ENCODE measurements around the gene IL10RB.

DNA sequence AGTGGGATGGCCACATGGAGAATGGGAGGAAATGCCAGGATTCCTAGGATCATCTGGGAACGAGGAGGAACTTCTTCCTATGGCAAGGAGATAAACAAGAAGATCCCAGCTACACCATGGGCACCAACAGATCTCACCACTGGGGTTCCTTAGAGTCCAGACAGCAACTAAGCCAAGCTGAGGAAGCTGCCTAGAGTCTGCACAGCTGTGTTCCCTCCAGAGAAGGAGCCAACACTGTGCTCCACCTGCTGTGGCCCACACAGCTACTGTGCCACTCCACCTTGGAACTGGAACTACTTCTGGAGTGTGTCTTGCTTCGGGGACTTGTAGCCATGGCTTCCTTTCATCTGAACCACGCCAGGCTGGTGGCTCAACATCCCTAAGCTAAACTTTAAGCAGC is 64.6 kb downstream of the IL10RB start:
- TF ChIP-seq, protein P1, sequence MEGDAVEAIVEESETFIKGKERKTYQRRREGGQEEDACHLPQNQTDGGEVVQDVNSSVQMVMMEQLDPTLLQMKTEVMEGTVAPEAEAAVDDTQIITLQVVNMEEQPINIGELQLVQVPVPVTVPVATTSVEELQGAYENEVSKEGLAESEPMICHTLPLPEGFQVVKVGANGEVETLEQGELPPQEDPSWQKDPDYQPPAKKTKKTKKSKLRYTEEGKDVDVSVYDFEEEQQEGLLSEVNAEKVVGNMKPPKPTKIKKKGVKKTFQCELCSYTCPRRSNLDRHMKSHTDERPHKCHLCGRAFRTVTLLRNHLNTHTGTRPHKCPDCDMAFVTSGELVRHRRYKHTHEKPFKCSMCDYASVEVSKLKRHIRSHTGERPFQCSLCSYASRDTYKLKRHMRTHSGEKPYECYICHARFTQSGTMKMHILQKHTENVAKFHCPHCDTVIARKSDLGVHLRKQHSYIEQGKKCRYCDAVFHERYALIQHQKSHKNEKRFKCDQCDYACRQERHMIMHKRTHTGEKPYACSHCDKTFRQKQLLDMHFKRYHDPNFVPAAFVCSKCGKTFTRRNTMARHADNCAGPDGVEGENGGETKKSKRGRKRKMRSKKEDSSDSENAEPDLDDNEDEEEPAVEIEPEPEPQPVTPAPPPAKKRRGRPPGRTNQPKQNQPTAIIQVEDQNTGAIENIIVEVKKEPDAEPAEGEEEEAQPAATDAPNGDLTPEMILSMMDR (conservative IDR thresholded peaks at IDR 0.05; ENCODE audit: low read depth, low read length), result no peak
- TF ChIP-seq RFX5 (IDR thresholded peaks at IDR 0.05; ENCODE audit: low read depth, low read length), result no peak

All from IMR-90 (cell line).